ENCODE data around the gene GTF3C6.

DNA sequence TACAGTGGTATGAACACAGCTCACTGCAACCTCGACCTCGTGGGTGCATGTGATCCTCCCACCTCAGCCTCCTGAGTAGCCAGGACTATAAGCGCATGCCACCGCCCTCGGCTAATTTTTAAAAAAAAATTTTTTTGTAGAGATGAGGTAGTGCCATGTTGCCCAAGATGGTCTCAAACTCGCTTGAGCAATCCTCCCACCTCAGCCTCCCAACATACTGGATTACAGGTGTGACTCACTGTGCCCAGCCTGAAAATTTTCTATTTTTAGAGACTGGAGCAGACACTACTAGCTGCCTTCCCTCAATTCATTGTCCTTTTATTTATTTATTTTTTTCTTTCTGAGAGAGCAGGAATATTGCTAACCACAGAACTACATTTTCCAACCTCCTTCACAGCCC is 20.3 kb upstream of the GTF3C6 start:
- TF ChIP-seq, protein P1, sequence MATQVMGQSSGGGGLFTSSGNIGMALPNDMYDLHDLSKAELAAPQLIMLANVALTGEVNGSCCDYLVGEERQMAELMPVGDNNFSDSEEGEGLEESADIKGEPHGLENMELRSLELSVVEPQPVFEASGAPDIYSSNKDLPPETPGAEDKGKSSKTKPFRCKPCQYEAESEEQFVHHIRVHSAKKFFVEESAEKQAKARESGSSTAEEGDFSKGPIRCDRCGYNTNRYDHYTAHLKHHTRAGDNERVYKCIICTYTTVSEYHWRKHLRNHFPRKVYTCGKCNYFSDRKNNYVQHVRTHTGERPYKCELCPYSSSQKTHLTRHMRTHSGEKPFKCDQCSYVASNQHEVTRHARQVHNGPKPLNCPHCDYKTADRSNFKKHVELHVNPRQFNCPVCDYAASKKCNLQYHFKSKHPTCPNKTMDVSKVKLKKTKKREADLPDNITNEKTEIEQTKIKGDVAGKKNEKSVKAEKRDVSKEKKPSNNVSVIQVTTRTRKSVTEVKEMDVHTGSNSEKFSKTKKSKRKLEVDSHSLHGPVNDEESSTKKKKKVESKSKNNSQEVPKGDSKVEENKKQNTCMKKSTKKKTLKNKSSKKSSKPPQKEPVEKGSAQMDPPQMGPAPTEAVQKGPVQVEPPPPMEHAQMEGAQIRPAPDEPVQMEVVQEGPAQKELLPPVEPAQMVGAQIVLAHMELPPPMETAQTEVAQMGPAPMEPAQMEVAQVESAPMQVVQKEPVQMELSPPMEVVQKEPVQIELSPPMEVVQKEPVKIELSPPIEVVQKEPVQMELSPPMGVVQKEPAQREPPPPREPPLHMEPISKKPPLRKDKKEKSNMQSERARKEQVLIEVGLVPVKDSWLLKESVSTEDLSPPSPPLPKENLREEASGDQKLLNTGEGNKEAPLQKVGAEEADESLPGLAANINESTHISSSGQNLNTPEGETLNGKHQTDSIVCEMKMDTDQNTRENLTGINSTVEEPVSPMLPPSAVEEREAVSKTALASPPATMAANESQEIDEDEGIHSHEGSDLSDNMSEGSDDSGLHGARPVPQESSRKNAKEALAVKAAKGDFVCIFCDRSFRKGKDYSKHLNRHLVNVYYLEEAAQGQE (IDR thresholded peaks at IDR 0.05; ENCODE audit: low read depth) = no peak
- TF ChIP-seq, protein P2, sequence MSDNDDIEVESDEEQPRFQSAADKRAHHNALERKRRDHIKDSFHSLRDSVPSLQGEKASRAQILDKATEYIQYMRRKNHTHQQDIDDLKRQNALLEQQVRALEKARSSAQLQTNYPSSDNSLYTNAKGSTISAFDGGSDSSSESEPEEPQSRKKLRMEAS (IDR thresholded peaks at IDR 0.05) = no peak
- no peak for TF ChIP-seq EZH2phosphoT487 (IDR thresholded peaks at IDR 0.05; ENCODE audit: borderline replicate concordance)
- TF ChIP-seq EZH2 (IDR thresholded peaks at IDR 0.05) = no peak
- TF ChIP-seq, protein P3, sequence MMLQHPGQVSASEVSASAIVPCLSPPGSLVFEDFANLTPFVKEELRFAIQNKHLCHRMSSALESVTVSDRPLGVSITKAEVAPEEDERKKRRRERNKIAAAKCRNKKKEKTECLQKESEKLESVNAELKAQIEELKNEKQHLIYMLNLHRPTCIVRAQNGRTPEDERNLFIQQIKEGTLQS (IDR thresholded peaks at IDR 0.05) = no peak
- no peak for TF ChIP-seq CTCF (IDR thresholded peaks at IDR 0.05 in 2 of 3, conservative IDR thresholded peaks at IDR 0.05 in 1 of 3; ENCODE audit: borderline replicate concordance in 1 of 3, insufficient read depth in 1 of 3, low read depth in 2 of 3, low read length in 2 of 3)
- TF ChIP-seq CBX3 (IDR thresholded peaks at IDR 0.05; ENCODE audit: low read depth) = no peak
- no peak for TF ChIP-seq POLR2A (IDR thresholded peaks at IDR 0.05; ENCODE audit: borderline replicate concordance, extremely low read depth, insufficient read depth, insufficient read length)
- no peak for TF ChIP-seq RAD21 (IDR thresholded peaks at IDR 0.05; ENCODE audit: low read depth)
- TF ChIP-seq ZBTB33 (IDR thresholded peaks at IDR 0.05; ENCODE audit: extremely low read depth, insufficient replicate concordance, low read length) = no peak
- no peak for TF ChIP-seq FOSL1 (IDR thresholded peaks at IDR 0.05; ENCODE audit: low read depth)
- no peak for TF ChIP-seq POLR2AphosphoS5 (IDR thresholded peaks at IDR 0.05; ENCODE audit: low read depth, low read length)
